Renal cortex interstitium (tissue), 11 donors: ENCODE results near the gene NCOA1. TPM values are rescaled to one million over a fixed set of nuclear protein-coding genes. Genes with fewer than 3 reads are reported as not detected.
"Not testable (repeated sequence)": the region's sequence is repeated elsewhere in the genome, so short reads cannot be mapped to it uniquely, and the experiment has no call there.

Source experiments
- DNase-seq, 11 donors: peaks; one replicate each; pipeline ENCODE4 v3.0.0-alpha.2; 2013; ENCODE audit warnings: low read depth in 9 of 11, low spot score in 4 of 11; ENCODE audit errors: extremely low read depth in 1 of 11
- polyA plus RNA-seq, 3 donors: library from polyadenylated mRNA; unstranded; fragments of 120-200 nt; gene quantifications; one replicate each; pipeline ENCODE4 v1.2.1, GENCODE V29; 2013; ENCODE audit not compliant: insufficient read length in 3 of 3

NCOA1 gene
- polyA plus RNA-seq, 3 donors: 41.3 to 44.6 (median 43.7) TPM

GRCh38 chr2:24597181-24597870, 106.3 kb downstream of the NCOA1 start:
- DNase-seq: no peak

DNA sequence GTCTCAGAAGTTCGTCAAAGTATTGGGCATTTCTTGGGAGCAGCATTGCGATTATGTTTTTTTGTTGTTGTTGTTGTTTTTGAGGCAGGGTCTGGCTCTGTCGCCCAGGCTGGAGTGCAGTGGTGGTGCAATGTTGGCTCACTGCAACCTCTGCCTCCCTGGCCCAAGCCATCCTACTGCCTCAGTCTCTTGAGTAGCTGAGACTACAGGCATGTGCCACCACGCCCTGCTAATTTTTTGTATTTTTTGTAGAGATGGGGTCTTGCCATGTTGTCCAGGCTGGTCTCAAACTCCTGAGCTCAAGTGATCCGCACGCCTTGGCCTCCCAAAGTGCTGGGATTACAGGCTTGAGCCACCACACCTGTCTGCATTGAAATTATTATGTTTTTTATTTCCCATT, 109.1 kb downstream of the NCOA1 start:
- not testable (repeated sequence) for DNase-seq

DNA sequence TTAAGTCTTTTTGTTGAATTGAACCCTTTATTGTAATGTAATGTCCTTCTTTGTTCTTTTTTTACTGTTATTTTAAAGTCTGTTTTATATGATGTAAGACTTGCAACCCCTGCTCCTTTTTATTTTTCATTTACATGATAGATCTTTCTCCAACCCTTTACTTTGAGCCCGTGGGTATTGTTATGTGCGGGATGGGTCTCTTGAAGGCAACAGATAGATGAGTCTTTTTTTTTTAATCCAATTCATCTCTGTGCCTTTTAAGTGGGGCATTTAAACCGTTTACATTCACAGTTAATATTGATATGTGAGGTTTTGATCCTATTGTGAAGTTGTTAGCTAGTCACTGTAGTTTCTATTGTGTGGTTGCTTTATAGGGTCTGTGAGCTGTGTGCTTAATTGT, 120.6 kb downstream of the NCOA1 start:
- DNase-seq: no peak

DNA sequence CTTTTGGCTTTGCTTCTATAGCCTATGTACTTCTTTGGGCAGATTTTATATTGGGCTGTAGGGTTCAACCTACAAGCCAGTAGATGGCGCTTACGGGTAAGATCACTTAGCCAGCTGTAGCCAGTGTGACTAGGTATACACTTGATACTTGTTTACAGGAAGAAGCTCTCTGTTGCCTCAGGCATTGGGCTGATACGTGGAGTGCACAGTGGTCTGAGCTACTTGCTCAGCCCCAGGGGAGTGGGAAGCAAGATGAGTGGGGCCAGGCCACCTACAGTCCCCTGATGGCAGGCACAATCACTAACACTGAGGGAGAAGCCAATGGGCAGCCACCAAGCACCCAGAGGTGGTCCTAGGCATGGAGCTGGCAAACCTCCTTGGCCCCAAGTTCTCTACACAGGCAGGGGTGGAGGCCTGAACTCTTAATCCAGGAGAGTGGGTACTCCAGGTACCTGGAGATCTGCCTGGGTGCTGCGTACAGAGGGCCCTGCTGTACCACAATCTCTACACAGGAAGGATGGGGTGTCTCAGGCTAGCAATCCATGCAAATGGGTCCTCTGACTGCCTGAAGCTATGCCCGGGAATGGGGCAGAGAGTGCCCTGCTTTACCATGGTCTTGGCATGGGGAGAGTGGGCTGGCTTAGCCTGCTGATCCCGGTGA, 122.2 kb downstream of the NCOA1 start:
- DNase-seq: no peak

GRCh38 chr2:24616616-24617015, 125.6 kb downstream of the NCOA1 start:
- no peak for DNase-seq

DNA sequence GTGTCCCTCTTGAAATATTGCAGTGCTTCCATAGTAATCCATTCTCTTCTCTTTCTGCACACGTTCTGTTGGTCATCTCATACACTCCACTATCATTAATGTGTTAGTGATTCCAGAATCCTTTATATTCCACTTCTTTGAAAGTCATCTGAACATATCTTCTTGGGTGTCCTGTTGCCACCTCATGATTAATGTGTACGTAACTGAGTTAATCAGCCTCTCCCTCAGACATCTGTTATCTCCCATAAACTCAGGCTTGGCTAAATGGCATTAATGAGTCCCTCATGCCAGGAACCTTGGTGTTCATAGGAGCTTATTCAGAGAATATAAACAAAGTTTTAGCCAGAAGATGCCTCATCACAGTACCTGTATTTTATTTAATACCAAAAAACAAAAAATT, 126.4 kb downstream of the NCOA1 start:
- DNase-seq: no peak

GRCh38 chr2:24618144-24618543, 127.1 kb downstream of the NCOA1 start:
- no peak for DNase-seq

- no peak for DNase-seq
These were observed 127.6 kb downstream of the NCOA1 start for GRCh38 chr2:24618680-24619079.

- DNase-seq: no peak
These were observed 129.9 kb downstream of the NCOA1 start for GRCh38 chr2:24620936-24621335.

DNA sequence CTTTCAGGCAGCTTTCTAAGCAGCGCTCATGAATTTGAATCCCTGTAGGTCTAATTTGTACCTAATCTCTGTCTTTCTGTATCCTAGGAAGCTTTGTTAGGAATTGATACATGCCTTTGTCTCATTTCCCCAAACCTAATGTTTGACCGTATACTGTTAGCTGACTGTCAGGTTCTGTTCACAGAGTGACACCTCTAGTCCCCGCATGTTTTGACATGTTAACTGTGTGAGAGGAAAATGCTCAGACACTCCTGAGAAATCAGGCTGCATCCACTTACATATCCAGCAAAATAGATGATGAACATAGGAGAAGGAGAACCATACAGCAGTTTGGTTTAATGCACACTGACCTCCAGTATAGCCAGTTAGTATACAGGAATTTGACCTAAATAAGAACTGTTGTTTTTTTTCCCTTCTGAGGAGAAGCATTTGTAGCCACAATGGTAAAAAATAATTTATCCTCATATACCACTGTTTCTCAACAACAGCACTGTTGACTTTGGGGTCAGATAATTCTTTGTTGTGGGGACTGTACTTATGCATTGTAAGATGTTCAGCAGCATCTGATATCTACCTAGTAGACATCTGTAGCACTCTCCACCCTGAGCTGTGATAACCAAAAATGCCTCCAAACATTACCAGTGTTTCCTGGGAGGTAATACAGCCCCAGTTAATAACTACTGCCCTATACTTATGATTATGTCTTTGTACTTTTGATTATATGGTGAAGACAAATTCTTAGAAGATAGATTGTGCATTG, 130.9 kb downstream of the NCOA1 start:
- no peak for DNase-seq

DNA sequence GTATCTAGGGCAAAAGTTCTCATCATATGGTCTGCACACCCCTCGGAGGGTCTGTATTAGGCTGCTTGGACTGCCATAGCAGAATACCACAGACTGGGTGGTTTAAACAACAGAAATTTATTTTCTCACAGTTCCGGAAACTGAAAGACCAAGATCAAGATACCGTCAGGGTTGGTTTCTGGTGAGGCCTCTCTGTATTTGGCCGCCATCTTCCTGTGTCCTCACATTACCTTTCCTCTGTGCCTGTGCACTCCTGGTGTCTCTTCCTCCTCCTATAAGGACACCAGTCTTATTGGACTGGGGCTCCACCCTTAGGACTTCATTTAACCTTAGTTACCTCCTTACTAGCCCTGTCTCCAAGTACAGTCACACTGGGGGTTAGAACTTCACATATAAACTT, 132.5 kb downstream of the NCOA1 start:
- DNase-seq: no peak

DNA sequence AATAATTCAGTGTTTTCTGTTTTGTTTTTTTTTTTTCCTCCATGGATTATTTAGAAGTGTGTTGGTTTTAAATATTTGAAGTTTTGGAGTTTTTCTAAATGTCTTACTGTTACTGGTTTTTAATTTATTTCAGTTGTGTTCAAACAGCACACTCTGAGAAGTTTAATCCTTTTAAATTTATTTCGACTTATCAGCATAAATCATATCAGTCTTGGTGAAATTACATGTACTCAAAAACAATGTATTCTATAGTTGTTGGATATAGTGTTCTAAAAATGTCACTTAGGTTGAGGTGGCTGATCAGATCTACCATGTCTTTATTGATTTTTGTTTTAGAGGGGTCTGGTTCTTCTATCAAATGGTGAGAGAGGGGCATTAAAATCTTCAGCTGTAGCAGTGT, 134.7 kb downstream of the NCOA1 start:
- DNase-seq: no peak

DNA sequence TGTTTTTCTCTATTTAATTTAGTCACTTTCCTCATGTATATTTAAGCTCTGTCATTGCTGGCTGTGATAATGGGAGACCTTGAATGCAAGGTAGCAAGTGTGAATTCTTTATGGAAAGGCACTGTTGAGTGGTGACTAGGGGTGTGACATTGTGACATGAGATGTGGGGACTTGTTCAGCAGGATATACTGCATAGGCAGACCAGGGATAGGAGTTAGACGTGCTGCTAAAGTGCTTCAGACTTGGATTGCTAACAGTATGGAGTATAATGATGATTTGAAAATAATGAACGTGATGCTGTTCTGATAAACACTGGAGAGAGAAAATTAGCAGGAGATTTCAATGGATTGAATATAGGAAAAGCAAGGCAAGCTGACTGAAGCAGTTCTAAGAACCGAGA, 135.1 kb downstream of the NCOA1 start:
- DNase-seq: no peak

GRCh38 chr2:24628746-24629145, 137.7 kb downstream of the NCOA1 start:
- no peak for DNase-seq

- DNase-seq: no peak
These were observed 141.1 kb downstream of the NCOA1 start for GRCh38 chr2:24632172-24632571.

GRCh38 chr2:24635181-24635580, 144.1 kb downstream of the NCOA1 start:
- no peak for DNase-seq

GRCh38 chr2:24638568-24638967, 147.5 kb downstream of the NCOA1 start:
- no peak for DNase-seq

- DNase-seq: no peak
These were observed 151.3 kb downstream of the NCOA1 start for GRCh38 chr2:24642351-24642750.

DNA sequence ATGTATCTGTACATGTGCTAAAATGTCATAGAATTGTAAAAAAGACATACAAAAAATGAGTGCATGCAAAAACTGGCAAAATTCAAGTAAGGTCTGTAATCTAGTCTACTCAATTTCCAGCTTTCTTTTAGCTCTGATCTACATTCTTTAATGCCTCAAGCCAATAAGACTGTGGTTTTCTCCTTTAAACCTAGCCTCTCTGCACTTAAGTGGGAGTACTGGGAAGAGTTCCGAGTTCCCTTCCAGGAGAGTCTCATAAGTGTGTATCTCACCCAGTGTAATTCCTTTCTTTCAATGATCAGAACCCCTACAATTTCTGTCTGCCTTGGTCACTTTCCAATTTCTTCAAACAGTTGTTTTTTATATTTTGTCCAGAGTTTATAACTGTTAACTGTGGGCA, 152.0 kb downstream of the NCOA1 start:
- DNase-seq: no peak

- no peak for DNase-seq
These were observed 153.0 kb downstream of the NCOA1 start for GRCh38 chr2:24644032-24644431.
